Measurements from ENCODE around the gene PDGFRA.
"Not testable (repeated sequence)": the region's sequence is repeated elsewhere in the genome, so short reads cannot be mapped to it uniquely, and the experiment has no call there.

The PDGFRA gene

DNA sequence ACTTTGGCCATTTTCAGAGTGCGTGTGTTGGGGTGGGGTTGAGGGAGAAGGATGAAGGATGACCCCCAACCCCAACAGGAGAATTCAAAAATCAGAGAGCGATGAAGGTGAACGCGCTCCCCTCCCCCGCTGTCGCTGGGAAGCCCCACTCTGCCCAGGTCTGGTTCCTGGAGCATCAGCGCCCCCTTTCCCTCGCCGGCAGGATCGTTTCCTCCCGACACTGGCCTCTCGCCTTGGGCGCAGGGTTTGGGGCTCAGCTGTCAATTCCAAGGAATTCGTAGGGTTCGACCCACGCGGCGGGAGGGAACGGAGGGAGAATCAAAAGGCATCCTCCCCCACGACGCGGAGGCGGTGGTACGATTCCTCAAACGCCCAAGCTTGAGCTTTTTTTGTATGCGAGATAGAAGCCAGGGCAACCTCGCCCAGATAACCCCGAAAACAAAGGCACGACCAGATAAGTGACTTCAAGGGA, 1.0 kb upstream of the PDGFRA start:
- peak in 1 of 2 experiments; percentile 10 for DNase-seq

DNA sequence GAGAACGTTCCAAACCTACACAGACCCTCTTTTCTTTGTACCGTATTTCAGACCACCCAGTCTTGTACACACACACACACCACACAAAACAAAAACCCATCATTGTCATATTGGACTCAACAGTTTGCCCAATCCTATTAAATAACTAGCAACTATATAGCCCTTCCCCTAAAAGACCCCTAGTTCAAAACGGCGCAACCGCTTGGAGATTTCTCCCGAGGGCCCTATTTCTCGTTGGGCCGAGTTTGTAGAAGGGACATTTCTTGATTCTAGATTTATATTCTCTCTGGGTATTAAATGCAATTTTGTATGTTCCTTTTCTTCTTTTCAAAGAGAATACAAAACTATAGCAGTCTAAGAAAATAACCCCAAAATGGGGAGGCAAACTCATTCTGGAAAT, 547 bp upstream of the PDGFRA start:
- DNase-seq: no peak

DNA sequence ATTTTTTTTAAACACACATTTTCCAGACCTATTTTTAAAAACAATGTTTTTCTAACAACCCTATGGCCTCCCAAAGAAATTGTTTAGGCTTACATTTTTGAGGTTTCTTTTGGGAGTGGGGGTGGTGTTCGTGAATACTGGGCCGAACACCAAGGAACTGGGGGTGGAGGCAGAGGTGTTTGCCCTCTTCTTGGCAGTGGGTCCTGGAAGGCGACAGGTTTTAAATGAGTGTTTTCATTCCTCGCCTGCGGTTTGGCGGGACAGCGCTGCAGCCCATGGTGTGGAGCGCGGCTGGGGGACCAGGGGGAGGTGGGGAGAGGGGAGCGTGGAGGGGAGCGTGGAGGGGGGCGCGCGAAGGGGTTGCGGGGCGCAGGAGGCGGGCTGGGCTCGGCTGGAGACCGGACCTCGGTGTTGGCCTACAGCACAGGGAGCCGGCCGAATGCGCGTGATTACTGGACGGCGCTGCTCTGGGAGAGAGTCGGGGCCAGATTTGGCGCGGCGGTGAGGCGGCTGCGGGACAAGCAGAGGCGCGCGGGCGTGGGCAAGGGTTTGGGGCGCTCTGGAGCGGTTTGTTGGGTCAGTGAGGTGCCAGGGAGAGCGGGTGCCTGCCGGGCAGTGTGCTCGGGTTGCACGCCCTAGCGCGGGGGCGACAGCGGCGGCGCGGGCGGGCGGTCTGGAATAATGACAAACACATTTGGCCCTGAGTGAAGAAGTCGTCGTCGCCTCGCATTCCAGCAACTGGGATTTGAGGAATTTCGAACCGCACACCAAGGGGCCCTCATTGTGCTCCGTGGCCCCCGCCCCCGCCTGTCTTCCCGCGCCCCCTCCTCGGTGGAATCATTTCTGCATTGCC, 764 bp downstream of the PDGFRA start:
- no peak for DNase-seq

DNA sequence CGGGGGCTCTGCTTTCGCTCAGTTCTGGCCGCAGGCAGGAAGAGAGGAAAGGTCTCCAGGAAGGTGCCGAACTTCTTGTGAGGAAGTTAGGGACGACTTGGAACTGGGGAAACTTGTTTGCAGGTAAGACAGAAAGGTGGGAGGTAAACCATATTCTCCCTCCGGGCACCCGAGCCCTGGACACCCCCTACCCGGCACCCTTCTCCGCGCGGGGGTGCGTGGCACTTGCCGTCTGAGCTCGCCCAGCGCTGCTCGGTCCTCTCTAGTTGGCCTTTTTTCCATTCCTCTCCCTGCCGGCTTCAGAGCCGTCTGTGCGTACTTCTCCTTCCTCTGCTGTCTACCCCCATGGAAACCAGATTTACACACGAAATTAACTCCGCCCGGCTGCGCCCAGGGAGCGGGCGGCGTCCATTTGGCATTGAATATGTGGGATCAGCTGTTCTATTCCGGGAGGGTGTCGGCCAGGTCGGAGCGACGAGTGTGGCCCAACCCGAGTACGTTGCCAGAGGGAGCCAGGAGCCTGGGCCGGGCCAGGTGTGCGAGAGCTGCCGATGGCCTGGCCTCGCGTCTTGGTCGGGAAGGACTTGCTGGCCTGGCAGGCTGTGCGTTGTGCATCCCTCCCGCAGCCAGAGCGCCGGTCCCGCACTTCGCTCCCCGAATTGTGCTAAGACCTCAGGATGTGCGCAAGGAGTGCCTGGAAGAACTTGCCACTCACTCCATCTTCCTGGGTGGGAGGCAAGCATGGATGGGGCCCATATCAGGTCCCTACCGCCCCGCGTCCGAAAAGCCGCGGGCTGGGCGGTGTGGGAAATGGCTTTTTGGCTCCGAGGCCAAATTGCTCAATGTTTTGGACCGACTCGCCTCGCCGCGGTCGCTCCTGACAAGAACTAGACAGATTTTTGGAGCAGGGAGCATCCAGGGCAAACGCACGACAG, 1.7 kb downstream of the PDGFRA start:
- DNase-seq: no peak

DNA sequence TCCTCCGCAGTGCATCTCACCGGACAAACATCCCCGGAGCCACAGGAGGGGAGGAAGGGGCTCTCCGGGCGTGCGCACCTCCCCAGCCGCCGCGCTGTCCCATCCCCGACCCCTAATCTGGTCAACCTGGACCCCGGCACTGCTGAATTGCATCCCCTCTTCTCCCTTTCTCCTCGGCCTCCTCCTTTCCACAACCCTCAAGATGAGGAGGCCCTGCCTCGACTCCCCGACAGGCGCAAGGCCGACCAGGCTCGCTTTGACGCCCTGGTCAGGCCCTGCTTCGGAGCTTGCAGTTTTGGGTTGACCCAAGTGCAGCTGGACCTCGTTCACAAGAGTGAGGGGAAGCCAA, 2.3 kb downstream of the PDGFRA start:
- no peak for DNase-seq

DNA sequence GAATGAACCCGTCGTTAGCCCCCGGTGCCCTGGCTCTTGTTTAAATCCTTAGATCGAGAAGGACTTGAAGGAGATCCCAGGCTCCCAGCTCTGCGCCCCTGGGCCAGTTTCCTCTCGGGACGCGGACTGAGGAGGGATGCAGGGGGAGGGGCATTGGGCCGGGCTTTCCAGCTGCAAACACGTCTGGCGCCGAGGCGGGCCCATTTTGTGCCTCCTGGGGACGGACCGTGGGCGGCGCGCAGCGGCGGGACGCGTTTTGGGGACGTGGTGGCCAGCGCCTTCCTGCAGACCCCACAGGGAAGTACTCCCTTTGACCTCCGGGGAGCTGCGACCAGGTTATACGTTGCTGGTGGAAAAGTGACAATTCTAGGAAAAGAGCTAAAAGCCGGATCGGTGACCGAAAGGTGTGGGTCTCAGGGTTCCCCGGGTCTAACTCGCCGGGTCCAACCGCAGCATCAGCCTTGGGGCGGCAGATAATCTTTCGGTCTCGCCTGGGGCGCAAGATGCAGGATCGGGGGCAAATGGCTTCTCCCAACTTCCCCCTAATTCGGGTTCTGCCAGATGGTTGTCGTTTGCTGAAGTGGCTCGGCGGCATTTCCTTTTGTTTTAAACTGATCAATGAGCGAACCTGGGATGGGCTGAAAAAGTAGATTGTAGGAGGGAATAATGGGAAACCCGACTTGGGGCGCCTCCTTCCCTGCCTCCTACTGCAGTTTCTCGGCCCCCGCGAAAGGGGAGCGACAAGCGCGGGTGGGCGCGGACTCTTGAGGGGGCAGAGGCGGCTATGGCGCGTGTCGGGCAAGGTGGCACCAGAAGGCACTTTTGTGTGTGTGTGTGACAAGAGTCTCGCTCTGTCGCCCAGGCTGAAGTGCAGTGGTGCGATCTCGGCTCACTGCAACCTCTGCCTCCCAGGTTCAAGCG, 2.9 kb downstream of the PDGFRA start:
- no peak for DNase-seq

DNA sequence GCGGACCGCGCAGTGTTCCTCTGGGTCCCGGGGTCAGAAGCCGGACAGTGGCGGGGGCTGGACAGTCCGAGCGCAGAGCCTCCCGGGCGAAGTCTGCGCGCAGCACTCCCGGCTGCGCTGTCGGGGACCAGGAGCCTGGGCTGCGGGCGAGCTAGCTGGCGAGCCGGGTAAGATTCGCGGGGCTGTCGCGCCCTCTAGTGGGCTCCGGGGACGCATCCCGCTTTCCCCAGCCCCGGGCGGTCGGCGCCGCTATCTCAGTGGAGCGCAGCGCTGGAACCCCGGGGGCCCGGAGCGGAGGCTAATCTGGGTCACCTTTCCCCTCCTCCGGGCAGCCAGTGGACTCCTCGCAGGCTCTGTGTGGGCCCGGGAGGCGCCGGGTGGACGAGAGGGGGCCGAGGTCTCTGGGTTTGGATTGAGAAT, 4.2 kb downstream of the PDGFRA start:
- peak; percentile 60 to 76 for DNase-seq

DNA sequence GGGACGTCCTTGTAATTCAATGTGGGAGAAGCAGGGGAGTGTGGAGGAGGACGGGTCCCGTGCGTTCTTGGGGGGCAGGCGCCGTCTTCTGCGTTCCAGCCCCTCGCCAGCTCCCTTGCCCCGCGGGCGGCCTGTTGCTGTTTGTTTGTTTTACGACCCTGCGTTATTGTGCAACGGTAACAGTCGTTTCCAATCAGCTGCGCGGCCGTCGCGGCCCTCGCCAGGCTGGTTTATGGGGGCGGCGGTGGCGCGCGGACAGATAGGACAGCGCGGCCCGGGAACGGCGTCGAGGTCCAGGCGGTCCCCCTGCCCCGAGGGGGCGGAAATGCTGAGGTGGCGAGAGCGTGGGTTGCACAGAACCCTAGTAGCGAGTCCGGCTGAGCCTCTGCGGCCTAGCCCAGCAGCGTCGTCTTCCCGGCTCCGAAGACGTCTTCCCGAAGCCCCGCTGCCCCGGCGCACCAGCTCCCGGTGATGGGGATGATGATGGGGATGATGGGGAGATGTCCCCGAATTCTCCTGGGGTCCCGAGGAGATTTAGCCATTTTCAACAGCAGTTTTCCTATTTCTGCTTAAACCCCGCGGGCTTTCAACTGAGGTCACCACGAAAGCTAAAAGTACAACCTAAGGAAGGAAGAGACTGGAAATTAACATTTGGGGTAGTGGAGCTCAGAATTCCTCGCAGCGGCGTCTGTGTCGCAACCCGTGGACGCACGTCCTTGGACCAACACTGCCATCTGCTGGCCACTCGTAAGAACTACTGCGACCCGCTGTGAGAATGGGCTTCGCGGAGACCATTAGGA, 4.8 kb downstream of the PDGFRA start:
- DNase-seq: peak in 1 of 2 experiments; percentile 57

DNA sequence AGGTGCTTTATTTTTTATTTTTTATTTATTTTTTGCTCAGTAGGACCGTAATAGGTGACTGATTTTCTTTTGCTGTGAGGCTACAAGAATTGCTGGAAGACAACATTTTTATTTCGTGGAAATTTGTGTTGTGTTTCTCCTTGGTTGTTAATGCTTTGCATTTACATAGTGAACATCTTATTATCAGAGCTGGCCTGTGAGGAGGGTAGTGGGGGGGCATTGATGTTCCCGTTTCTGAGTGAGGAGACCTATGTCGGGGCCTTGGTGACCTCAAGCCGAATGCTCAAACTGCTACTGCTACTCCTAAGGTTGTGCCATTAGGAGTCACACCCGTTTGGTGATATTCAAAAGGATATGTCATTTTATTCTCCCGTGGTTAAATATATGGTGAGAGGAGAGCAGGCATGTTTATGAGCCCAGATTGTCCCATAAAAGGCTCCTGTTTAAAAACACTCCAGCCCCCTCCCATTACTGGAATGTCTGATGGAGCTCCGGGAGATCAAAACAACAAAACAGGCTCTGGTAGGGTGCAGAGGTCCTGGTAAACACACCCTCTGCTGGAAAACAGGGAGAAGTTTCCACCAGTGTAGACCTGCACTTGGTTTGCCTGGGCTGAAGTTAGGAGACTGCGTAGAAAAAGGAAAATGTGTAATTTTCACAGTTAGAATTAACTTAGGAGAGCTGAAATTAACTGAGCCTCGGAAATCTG, 5.6 kb downstream of the PDGFRA start:
- DNase-seq: no peak

DNA sequence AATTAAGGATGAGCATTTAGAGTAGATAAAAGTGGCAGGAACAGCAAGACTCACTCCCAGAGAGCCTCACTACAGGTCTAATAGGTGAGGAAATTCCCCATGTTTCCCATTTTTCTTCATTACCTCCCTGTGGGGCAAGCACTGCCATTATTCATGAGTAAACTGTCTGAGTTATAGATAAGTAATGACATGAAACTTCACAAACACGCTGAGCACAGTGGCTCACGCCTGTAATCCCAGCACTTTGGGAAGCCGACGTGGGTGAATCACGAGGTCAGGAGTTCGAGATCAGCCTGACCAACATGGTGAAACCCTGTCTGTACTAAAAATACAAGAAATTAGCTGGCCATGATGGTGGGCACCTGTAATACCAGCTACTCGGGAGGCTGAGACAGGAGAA, 7.2 kb downstream of the PDGFRA start:
- DNase-seq: not testable (repeated sequence)

DNA sequence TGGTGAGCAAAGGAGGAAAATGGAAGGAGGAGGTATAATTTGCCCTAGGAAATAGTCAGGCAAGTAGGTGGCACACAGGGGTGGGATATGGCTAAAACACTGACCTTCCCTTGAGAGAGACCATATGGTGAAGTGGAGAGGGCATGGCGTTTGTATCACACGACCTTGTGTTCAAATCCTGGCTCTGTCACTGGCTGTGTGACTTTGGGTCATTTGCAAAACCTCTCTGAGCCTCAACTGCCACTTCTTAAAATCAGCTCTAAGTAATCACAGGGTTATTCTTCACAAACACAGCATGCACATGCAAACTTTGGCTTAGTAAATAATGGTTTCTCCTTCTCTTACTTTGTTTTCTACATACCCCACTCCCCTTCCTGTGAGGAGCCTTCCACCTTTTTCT, 8.7 kb downstream of the PDGFRA start:
- DNase-seq: no peak

DNA sequence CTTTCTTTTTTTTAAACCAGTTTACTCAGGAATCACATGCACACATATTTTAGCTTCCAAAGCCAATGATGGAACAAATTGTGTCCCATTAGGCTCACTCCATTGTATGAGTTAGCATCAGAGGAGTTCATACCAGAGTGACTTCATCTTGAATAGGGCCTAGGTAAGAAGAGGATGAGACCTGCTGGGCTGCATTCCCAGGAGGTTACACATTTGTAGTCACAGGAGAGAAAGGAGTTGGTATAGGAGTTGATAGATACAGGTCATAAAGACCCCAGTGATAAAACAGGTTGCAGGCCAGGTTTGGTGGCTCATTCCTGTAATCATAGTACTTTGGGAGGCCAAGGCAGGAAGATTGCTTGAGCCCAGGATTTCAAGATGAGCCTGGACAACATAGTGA, 9.3 kb downstream of the PDGFRA start:
- DNase-seq: no peak

DNA sequence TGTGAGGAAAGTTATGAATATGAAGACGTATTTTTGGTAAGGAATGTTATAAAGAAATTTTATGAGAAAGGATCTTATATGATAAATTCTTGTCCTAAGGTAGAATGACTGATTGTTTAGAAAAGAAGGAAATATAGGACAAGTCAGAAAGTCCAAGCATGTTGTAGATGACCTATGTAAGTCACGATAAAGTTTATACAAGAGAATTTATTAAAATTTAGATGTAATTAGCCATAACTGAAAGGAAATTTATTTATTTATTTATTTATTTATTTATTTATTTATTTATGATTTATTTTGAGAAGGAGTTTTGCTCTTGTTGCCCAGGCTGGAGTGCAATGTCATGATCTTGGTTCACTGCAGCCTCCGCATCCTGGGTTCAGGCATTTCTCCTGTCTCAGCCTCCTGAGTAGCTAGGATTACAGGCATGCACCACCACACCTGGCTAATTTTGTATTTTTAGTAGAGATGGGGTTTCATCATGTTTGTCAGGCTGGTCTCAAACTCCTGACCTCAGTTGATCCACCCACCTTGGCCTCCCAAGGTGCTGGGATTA, 12.3 kb downstream of the PDGFRA start:
- not testable (repeated sequence) for DNase-seq

DNA sequence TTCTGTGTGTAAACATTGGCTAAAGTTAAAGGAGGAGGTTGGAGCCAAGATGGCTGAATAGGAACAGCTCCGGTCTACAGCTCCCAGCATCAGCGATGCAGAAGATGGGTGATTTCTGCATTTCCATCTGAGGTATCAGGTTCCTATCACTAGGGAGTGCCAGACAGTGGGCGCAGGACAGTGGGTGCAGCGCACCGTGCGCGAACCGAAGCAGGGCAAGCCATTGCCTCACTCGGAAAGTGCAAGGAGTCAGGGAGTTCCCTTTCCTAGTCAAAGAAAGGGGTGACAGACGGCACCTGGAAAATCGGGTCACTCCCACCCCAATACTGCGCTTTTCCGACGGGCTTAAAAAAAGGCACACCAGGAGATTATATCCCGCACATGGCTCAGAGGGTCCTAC, 14.4 kb downstream of the PDGFRA start:
- not testable (repeated sequence) for DNase-seq

DNA sequence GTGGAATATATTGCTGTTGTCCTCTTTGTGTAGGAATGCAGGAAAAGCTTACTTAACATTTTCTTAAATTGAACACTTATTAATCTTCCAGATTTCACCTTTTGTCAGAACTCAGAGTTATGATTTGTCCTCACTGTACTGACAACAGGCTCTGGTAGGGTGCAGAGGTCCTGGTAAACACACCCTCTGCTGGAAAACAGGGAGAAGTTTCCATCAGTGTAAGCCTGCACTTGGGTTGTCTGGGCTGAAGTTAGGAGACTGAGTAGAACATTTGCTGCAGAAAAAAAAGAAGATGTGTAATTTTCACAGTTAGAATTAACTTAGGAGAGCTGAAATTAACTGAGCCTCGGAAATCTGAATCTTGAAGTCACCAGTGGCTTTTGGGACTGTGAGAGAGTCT, 23.2 kb downstream of the PDGFRA start:
- DNase-seq: not testable (repeated sequence)

DNA sequence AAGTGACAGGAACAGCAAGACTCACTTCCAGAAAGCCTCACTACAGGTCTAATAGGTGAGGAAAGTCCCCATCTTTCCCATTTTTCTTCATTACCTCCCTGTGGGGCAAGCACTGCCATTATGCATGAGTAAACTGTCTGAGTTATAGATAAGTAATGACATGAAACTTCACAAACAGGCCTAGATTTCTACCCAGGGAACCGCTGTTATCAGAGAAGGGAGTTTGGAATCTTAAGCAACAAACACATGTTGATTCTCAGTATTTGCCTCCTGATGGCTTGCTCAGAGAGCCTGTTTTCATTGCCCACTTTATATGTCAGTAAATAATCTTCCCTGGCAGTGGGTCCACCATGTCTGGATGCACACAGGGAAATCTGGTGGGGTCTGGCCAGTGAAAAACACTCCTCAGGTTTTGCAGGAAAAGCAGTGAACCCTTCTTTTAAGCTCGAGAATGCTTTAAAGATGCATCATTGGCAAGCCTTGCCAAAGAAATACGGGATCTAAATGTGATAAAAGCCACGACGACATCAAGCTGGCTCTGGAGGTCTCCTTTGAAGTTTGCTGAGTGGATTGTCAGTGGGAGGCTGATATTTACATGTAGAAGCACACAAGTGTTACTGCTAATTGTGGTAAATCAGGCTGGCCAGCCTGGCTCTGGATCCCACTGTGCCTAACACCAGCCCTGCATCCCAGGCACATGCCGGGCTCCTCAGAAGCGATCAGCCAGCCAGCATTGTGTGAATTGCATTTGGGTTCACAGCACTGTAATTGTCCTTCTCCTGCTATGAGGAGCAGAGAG, 25.2 kb downstream of the PDGFRA start:
- no peak for DNase-seq

DNA sequence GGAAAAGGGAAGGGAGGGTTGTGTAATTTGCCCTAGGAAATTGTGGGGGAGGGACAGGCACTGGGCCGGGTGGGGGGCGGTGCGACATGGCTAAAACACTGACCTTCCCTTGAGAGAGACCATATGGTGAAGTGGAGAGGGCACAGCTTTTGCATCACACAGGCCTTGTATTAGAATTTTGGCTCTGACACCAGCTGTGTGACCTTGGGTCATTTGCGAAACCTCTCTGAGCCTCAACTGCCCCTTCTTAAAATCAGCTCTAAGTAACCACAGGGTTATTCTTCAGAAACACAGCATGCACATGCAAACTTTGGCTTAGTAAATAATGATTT, 25.8 kb downstream of the PDGFRA start:
- no peak for DNase-seq

DNA sequence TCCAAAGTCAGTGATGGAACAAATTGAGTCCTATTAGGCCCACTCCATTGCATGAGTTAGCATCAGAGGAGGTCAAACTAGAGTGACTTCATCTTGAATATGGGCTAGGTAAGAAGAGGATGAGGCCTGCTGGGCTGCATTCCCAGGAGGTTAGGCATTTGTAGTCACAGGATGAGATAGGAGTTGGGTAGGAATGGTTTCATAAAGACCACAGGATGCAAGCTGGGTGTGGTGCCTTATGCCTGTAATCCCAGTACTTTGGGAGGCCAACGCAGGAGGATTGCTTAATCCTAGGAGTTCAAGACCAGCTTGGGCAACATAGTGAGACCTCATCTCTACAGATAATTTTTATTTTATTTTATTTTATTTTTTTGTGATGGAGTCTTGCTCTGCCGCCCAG, 26.8 kb downstream of the PDGFRA start:
- no peak for DNase-seq

DNA sequence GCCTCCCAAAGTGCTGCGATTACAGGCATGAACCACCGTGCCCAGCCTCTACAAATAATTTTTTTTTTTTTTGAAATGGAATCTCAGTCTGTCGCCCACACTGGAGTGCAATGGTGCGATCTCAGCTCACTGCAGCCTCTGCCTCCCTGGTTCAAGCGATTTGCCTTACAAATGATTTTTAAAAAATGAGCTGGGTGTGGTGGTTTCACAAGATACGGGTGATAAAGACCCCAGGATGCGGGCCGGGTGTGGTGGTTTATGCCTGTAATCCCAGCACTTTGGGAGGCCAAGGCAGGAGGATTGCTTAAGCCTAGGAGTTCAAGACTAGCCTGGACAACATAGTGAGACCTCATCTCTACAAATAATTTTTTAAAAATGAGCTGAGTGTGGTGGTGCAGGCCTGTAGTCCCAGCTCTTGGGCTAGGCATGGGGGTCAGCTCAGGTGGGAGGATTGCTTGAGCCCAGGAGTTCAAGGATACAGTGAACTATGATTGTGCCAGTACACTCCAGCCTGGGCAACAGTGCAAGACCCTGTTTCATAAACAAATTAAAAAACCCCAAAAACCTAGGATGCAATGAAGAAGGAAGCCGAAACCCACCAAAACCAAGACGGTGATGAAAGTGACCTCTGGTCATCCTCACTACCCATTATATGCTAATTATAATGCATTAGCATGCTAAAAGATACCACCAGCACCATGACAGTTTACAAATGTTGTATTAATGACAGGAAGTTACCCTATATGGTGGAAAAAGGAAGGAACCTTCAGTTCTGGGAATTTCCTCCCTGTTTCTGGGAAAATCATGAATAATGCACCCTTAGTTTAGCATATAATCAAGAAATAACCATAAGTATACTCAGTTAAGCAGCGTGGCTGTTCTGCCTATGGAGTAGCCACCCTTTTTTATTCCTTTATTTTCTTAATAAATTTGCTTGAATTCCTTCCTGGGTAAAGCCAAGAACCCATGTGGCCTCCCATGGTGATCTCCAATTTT, 27.7 kb downstream of the PDGFRA start:
- no peak for DNase-seq

Measured in NCI-H187 (cell line).